Psoas muscle (tissue), 8 donors: Measurements from ENCODE around the gene RET. TPM values are rescaled to one million over a fixed set of nuclear protein-coding genes. Genes with fewer than 3 reads are reported as not detected.

ENCODE experiments used
- ATAC-seq, 4 donors: fragments of 200-7000 bp; cut with Tn5 transposase; one replicate each; pipeline ENCODE4 v1.9.1; 2020; ENCODE audit warnings: moderate library complexity in 3 of 4, mild to moderate bottlenecking in 2 of 4
- DNase-seq, 2 donors: peaks; one replicate each; pipeline ENCODE4 v3.0.0-alpha.2; 2020
- H3K27ac ChIP-seq: fragments of 200-600 bp; one replicate; pipeline ENCODE4 v1.8.0; 2022
- H3K27me3 ChIP-seq, 3 donors: fragments of 200-600 bp in 1 of 3; one replicate each; pipeline versions ENCODE4 v1.6.1 to v1.8.0; 2013 to 2022; ENCODE audit warnings: low read length in 2 of 3, mild to moderate bottlenecking in 2 of 3, moderate library complexity in 1 of 3; ENCODE audit not compliant: insufficient read depth in 3 of 3
- H3K36me3 ChIP-seq, 2 donors: fragments of 200-600 bp in 1 of 2; one replicate each; pipeline versions ENCODE4 v1.6.1 to v1.8.0; 2013 to 2022; ENCODE audit warnings: low read depth in 1 of 2, mild to moderate bottlenecking in 1 of 2, moderate library complexity in 1 of 2; ENCODE audit not compliant: insufficient read depth in 1 of 2
- H3K4me1 ChIP-seq: fragments of 200-600 bp; one replicate; pipeline ENCODE4 v1.8.0; 2022
- H3K4me3 ChIP-seq: fragments of 200-600 bp; one replicate; pipeline ENCODE4 v1.8.0; 2022; ENCODE audit warnings: mild to moderate bottlenecking
- H3K9me3 ChIP-seq: fragments of 200-600 bp; one replicate; pipeline ENCODE4 v1.8.0; 2022
- CTCF ChIP-seq: fragments of 200-600 bp; IDR thresholded peaks from one replicate; pipeline ENCODE4 v1.8.0; 2022; ENCODE audit warnings: antibody characterized with exemption
- WGBS, 3 donors: extraction: QIAGEN DNeasy Blood & Tissue Kit; methylation state at CpG; one replicate each; pipeline versions ENCODE4 v1.1.6 to v1.1.7; 2013; 5-methylcytosine and 5-hydroxymethylcytosine counted together
- intact Hi-C, 2 donors: fragments of 100-400 bp; cut with DNase I; formaldehyde crosslinking; loops; one replicate each; pipeline versions ENCODE4 v1.11.0 to v1.14.2; 2022
- polyA plus RNA-seq, 3 donors: library from polyadenylated mRNA; stranded (reverse); fragments of 200-250 nt; gene quantifications; one replicate each; pipeline ENCODE4 v1.2.3, GENCODE V29; 2013
- total RNA-seq, 4 donors: library from RNA; stranded (reverse); fragmentation: NEBNext Ultra II Directional in 2 of 4; extraction: Animal tissue kit (Norgen Biotek cat#: 25700) in 2 of 4; gene quantifications; one replicate each; pipeline versions ENCODE4 v1.2.1 to v1.2.4, GENCODE V29; 2021 to 2023
- donor health status: healthy with polysubstance abuse.
- donor health status: DM: no; HTN: no; CAD: no; lungs with moderate emphysema.
- donor health status: Bipolar disorder and iron deficiency.
- donor health status: healthy.
- donor health status: DM: yes; HTN: yes; CAD: no.
- donor health status: DM: no; HTN: no; CAD: no.
- donor health status: DM: no; HTN: no; CAD: no.
- donor health status: DM: yes; HTN: yes; CAD: no.

RET gene
- total and polyA plus RNA-seq, 7 donors, result 0.35 to 2.6 (median 0.60) TPM

- WGBS, 3 donors, result 73 to 80% (median 78%) methylated on average over 11 of the region's 11 CpGs
These were observed 12.4 kb upstream of the RET start for GRCh38 chr10:43064331-43065075.

GRCh38 chr10:43065234-43065633, 11.6 kb upstream of the RET start:
- WGBS, 3 donors, result 94 to 100% (median 100%) methylated on average over 1 of the region's 1 CpG
- Histone ChIP-seq H3K27ac (no peak overlapping the region), H3K4me1 (no peaks in the 10 kb centered on the region), H3K36me3 (no peaks in the 10 kb centered on the region), H3K9me3 (no peaks in the 10 kb centered on the region), H3K27me3 (no peaks in the 10 kb centered on the region), H3K4me3 (no peak overlapping the region)
- ATAC-seq (no peak), DNase-seq (peak in 1 of 2 donors; percentile 8)
- intact Hi-C loops, result no loop called here
- TF ChIP-seq CTCF, result no peak

More at GRCh38 chr10:43064331-43065075, 12.4 kb upstream of the RET start:
- no peak overlapping the region for H3K27ac ChIP-seq
- no peaks in the 10 kb centered on the region for H3K27me3 ChIP-seq
- H3K36me3 ChIP-seq, result no peaks in the 10 kb centered on the region
- ATAC-seq, result no peak
- DNase-seq, result peak in 1 of 2 donors; percentile 28
- intact Hi-C loops, result no loop called here
- no peaks in the 10 kb centered on the region for H3K9me3 ChIP-seq
- H3K4me1 ChIP-seq, result no peaks in the 10 kb centered on the region
- no peak overlapping the region for H3K4me3 ChIP-seq
- no peak for TF ChIP-seq CTCF

- intact Hi-C loops, result no loop called here
These were observed 11.1 kb upstream of the RET start for GRCh38 chr10:43065761-43066160.

GRCh38 chr10:43066481-43066880, 10.4 kb upstream of the RET start:
- no peaks in the 10 kb centered on the region for H3K36me3 ChIP-seq
- H3K9me3 ChIP-seq, result no peaks in the 10 kb centered on the region
- no peak for ATAC-seq
- peak in 1 of 2 donors; percentile 19 for DNase-seq
- no peak overlapping the region for H3K4me3 ChIP-seq
- no peak overlapping the region for H3K27ac ChIP-seq
- intact Hi-C loops, result no loop called here
- TF ChIP-seq CTCF, result no peak
- H3K4me1 ChIP-seq, result no peaks in the 10 kb centered on the region
- no peaks in the 10 kb centered on the region for H3K27me3 ChIP-seq
- 59 to 75% (median 65%) methylated on average over 3 of the region's 3 CpGs for WGBS, 3 donors

More at GRCh38 chr10:43065761-43066160, 11.1 kb upstream of the RET start:
- H3K4me1 ChIP-seq, result no peaks in the 10 kb centered on the region
- no peak overlapping the region for H3K4me3 ChIP-seq
- WGBS, 3 donors, result 84 to 93% (median 88%) methylated on average over 6 of the region's 6 CpGs
- DNase-seq (peak in 1 of 2 donors; percentile 10), ATAC-seq (no peak)
- H3K27ac ChIP-seq, result no peak overlapping the region
- TF ChIP-seq CTCF, result no peak
- H3K9me3 ChIP-seq, result no peaks in the 10 kb centered on the region
- no peaks in the 10 kb centered on the region for H3K27me3 ChIP-seq
- no peaks in the 10 kb centered on the region for H3K36me3 ChIP-seq
